ENCODE measurements around the gene KCNMA1.

- TF ChIP-seq CTCF (IDR thresholded peaks at IDR 0.05): no peak
- TF ChIP-seq POLR2AphosphoS5 (IDR thresholded peaks at IDR 0.05): no peak
- no peak for TF ChIP-seq POLR2A (IDR thresholded peaks at IDR 0.05)
Observed at GRCh38 chr10:77245953-77246352, 391.7 kb downstream of the KCNMA1 start.
